ENCODE data around the gene GP9.
"Not testable (repeated sequence)": the region's sequence is repeated elsewhere in the genome, so short reads cannot be mapped to it uniquely, and the experiment has no call there.

The GP9 gene

GRCh38 chr3:129106866-129107565 is 46.4 kb downstream of the GP9 start:
- DNase-seq (ENCODE audit: insufficient read length, low spot score) (no peak), FAIRE-seq (no peak)

- no peak for FAIRE-seq
- DNase-seq (ENCODE audit: insufficient read length, low spot score), result no peak
Observed at GRCh38 chr3:129107793-129108192, 47.2 kb downstream of the GP9 start.

DNA sequence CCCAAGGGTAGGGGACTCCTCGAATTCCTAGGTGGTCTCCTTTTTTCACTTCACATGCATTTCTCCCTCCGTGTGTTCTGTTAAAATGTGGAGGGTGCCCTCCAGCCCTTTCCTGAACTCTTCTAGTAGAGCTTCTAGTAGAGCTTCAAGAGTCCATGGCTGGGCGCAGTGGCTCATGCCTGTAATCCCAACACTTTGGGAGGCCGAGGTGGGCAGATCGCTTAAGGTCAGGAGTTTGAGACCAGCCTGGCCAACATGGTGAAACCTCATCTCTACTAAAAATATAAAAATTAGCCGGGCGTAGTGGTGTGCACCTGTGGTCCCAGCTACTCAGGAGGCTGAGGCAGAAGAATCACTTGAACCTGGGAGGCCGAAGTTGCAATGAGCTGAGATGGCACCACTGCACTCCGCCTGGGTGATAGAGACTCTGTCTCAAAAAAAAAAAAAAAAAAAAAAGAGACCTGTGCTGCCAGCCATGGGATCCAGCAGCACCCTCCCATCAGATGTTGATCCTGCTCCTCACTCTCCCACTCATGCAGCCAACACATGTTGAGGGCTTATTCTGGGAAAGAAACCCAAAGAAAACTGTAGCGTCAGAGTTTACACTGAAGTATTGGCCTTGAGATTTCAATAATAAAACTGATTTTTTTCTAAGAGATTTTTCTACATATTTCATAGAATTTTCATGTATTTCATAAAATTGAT is 50.6 kb downstream of the GP9 start:
- not testable (repeated sequence) for DNase-seq (ENCODE audit: insufficient read length, low spot score); FAIRE-seq

All from HTR-8/SVneo (cell line).